HG03442 (cell line): Measurements from ENCODE around the gene UNC13C.

Experiments
- ATAC-seq: cut with Tn5 transposase; IDR thresholded peaks from one replicate; pipeline ENCODE4 v1.9.1; 2021; ENCODE audit warnings: mild to moderate bottlenecking, moderate library complexity; ENCODE audit not compliant: unreplicated experiment

Gene UNC13C

DNA sequence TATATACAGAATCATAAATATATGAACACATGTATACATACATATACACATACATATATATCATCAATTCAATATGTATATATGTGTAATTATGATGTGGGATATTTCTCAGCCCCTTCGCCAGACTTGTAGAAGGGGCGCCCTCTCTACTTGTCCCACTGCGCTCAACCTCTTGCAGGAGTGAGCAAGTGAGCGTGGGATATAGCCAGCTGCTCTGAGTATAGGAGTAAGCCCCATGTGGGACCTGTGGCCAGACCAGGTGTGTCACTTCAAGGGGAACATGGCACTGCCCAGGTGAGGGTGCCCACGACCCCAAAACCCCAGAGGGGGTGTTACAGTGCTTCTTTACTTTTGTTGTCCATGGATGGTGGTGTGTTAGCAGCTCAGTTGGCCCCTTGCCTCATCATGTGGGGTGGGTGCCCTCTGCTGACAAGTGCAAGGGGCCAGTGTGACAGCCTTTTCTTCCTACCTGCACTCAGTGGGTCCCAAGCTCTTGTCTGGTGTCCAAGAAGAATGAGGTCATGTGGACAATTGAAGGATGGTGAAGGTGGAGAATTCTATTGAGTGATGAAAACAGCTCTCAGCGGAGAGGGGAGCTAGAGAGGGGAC, 304.1 kb downstream of the UNC13C start:
- ATAC-seq: no peak

DNA sequence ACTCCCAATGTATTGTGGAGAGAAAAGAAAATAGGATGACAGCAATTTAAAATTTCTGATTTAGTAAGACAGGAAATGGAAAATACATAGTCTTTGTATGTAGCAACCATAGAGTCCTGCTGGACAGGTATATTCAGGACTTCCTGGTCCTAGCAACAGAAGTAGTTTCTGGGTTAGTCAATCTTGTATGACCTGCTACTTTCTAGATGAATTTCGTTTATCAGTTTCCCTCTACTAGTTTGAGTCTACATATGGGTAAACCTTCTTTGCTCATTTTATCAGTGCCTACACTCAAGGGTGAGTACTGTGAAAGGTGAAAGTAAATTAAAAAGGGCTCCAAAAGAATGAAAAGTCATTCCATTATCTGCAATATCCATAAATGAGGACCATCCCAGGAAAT, 309.8 kb downstream of the UNC13C start:
- ATAC-seq: no peak

DNA sequence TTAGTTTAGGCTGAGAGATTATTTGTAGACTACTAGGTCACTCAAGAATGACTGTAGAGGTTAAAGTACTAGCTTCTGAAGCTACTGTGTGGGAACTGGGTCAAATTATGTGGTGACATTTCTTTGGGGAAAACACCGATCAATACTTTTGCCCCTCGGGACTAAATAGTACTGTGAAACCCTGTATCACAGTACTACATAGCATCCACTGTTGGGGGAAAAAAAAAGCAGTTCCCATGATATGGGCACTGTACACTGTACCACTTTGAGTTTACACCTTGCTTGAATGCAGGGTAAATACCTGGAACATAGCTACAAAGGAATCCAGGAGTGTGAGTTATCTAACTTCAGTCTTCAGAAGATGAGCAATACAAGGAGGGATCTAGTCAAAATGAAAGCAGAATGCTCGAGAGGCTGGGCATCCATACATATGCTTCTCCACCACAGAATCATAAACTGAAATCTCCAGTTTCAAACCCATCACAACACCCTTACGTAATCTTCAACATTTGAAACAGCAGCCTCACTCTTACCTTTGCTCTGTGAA, 311.4 kb downstream of the UNC13C start:
- peak; percentile 68 for ATAC-seq

DNA sequence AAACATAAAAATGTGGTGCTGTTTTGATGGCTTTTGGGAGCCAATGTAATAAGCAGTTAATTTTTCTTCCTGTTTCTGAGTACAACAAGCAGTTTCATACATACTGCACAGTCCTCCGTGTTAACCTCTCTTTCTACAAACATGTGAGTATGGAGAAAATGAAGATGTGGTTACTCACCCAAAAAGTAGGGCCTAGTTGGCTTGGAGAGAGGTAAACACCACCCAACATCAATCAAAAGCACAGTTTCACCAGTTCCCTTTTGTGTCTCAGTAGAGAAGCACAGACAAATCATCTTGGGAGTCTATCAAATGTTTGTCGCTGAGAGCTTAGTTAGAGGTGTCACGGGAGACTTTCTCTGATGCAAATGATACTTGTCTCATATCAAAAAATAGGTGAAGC, 320.2 kb downstream of the UNC13C start:
- no peak for ATAC-seq

DNA sequence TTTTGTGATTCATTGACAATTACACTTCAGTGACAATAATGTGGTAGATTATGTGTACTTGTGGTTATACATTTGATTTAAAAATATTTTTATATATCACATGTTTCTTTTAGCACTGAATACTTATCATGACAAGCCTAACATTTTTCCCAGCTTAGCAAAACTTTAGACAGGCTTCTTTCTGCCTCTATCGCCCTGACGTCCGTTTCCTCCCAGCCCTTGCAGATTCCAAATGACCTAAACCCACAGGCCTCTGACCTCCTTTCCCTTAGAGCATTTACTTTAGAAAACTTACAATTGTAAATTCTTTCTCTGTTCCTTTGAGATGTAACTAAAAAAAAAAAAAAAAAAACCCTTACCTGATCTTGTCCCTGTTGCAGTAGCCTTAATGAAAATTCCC, 326.1 kb downstream of the UNC13C start:
- ATAC-seq: no peak

DNA sequence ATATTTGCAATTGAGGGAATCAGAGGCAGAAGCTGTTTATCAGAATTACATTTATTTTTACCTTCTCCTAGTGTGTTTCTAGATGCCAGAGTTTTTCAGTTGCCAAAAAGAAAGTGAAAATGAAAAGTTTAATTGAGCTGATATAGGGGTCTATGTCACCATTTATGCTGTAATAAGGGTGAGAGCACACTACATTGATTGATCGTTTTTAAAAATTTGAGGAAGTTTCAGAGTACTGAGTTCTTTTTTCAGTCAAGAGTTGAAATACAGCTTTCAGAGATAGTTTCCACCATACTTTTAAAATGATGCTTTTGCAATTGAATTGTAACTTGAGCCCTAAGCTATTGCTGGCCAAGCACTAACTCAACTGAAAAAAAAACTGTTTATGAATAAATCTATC, 326.9 kb downstream of the UNC13C start:
- ATAC-seq: no peak

DNA sequence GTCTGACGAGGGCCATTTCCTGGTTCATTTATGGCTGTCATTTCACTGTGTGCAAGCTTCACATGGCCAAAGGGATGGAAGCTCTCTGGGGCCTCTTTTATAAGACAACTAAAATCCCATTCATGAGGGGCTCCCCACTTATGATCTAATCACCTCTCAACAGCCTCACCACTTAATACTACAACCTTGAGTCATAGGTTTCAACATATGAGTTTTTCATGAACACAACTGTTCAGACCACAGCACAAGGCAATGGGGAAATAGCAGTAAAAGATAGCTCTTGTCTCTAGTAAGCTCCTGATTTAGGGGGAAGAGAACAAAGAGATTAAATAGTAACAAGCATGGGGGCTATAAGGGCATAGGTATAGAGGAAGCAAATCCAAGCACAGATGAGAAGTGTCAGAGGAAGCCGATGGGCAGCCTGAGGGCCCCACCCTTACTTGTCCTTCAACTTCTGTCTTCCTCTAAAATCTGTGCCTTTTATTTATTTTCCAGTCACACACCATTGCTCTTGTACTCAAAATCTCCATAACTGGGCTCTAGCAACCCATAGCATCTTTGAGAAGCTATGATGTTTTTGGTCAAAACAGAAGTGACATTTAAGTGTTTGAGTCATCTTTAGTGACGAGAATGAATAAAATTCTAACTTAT, 329.1 kb downstream of the UNC13C start:
- ATAC-seq: no peak

DNA sequence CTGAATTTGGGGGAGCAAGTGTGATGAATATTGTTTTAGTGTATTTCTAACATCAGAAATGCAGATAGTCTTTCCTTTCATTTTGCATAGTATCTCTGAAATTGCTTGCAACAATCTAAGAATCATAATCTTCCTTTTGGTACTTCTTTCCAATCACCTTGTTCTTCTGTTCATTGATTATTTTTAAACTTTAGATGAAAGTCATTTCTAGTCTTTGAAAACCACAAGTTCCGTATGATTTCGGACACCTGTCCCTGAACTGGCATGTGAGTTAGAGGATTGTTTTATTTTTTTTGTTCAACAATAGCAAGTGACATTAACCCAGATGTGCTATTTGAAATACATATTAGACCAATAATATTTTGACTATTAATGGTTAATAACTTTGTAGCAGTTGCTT, 329.7 kb downstream of the UNC13C start:
- ATAC-seq: no peak

DNA sequence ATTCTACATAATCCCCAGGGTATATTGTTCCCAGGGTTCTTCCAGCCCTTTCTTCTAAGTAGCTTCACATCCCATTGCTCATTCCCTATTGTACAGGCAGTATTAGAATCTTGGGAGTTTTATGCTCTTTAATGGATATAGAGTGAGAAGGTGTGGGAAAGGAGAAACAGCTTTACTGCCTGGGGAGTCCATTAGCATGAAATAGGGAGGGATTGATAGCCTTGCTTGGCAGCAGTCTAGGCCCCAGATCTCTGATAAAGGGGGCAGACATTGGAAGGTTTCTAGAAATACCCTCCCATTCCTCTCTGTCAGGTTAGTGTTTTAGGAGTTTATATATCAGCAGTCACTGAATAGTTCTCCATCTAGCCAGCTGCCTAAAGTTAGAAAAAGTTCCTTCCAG, 334.3 kb downstream of the UNC13C start:
- ATAC-seq: no peak

DNA sequence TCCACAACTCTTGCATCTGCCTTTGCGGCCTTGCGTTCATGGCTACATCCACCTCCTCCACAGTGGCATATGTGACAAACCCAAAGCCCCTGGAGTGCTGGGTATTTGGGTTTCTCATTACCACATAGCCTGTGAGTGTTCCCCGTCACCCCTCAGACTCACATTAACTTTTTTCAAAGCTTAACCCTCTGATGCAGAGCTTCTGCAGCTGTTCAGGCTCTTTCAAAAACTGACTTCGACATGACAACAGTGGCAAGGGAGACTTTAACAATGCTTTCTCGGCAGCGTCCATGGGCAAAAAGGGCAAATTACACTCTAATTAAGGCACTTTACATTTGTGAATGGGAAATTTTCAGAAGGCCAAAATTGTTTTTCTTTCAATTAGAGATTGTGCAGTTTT, 343.2 kb downstream of the UNC13C start:
- no peak for ATAC-seq

DNA sequence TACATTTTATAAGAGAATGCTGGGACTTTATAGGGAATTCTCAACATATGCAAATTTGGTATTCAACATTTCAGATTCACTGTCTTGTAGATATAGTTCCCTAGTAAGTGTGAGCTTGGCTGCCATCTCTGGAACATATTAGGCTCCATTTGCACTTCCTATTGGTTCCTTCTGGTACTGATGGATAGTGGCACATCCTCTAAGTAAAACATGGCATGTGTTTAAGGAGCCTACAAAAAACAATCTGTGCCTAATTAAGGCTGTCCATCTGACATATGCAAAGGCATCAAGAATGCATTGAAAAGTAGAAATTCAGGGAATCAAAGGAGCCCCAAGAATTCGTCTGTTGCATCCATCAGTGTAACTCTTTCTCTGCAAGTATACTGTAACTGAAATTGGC, 344.1 kb downstream of the UNC13C start:
- no peak for ATAC-seq

DNA sequence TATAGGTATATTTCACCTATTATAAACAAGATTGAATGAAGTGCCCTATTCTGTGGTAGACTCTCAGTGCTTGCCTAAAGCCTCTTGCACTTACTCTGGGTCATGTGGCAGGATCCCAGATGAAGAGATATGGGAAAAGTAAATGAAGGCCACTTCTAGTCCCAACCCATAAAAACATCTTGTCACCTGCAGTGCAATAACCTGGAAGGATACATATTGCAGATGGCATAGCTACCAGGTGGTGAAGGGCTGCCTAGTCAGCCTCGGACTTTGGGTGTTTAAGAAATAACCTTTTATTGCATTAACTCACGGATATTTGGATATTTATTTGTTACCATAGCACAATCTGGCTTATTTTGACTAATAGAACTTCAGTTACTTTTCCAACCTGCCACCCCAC, 367.1 kb downstream of the UNC13C start:
- ATAC-seq: no peak

DNA sequence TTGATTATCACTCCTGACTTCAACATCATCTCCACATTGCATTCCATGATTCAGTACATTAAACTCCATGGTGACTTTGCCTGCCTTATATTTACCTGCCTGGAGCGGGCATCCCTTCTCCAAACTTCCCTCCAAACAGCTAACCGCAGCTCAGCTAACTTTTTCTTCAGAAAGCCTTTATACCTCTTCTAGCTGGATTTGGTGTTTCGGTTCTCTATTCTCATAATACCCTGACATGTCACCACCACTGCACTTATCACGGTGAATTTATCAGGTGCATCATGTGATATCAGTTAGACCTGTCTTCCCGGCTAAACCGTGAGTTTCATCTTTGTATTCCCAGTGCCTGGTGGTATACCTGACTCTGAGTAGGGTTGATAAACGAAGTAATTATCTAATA, 367.6 kb downstream of the UNC13C start:
- ATAC-seq: no peak

DNA sequence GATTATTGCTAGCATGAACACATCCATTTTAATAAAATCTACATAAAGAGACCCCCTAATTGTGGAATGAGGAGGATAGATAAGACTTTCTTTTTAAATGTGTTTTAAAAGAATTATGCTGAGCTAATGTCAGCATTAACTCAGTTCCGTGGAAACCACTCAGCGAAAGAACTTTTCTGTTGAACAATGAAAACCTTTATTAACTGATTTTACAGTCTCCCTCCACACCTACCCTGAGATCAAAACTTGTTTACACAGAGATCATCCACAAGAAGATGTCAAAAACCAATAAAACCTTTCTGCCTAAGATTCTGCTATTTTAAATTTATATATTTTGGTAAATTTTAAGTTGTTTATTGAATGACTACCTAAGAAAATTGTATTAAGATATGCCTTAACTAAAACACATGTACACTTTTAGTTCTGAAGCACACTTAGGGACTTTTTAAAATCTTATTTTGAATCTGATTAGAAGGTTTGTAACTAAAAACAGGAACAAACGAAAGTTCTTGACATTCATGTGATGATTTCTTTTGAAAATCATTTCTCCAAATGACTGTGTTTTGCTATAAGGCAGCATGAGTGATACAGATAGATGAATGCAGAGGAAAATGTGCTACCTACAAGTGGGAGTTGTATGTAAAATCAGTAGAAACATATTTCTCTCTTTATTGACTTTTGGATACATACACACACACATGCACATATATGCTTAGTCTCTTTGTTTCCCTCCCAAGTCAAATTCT, 369.0 kb downstream of the UNC13C start:
- no peak for ATAC-seq

DNA sequence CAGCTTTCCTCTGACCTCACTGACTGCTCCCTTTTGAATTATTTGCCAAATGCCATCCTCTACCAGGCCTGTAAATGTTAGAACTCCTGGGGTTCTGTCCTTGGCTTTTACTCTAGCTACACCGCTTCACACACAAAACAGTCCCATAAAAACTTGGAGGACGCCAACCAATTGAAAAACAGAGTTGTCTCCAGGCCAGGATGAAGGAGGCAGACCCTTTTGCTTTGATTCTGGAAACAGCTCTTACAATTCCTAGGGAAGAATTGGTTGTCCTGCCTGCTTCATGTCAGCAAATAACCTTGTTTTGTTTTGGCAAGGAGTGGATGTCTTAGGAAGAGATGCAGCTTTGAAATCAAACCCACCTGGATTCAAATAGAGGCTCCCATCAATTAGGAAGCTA, 375.5 kb downstream of the UNC13C start:
- no peak for ATAC-seq

DNA sequence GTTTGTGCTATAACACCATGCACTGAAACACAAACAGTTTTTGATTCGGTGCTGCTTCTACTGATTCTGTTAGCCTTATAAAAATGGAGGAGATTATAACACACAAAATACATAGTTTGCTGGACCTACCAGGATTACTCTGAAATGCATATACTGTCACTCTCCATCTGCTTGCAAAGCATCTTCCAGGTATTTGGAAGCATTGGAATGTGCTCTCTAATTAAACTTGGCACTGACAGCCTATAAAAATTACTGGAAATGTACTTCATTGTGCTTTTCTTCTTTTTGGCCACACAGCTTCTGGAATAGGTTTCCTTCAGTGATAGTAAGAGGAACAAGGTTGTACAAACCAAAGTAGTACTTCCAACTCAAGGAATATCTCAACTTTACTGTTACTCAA, 376.1 kb downstream of the UNC13C start:
- ATAC-seq: no peak

DNA sequence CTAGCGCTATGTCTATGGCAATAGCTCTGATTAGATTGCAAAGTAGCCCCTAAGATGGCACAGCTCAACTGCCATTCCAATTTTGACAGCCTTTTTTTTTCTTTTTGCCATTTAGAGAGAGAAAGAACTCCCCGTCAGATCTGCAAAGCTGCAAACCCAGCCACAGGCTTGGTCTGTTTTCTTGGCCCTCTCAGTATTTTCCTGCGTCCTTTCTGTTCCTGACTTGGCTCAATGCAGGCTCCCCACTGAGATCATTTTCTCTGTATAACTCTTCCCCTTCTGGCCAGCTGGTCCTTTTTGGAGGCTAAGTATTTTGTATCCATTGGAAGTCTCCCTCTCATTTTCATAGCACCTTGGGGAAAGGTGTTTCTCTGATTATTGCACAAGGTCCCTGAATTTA, 386.7 kb downstream of the UNC13C start:
- no peak for ATAC-seq

DNA sequence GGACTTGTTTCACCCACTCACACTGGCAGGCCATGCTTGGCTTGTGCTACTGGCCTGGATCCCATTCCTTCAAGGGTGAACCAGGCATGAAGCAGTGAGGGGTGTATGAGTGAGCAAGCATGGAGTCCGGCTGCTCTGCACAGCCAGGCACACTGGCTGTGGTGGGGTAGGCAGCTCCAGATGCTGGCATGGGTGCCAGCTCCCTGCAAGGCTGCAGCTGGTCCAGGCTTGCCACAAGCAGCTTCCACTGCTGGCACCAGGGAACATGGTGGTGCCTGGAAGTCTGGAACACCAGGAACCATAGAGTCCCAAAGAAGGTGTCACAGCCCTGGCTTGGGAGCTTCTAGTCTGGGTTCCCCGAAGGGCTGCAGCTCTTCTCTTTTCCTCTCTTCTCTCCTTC, 395.1 kb downstream of the UNC13C start:
- ATAC-seq: no peak

DNA sequence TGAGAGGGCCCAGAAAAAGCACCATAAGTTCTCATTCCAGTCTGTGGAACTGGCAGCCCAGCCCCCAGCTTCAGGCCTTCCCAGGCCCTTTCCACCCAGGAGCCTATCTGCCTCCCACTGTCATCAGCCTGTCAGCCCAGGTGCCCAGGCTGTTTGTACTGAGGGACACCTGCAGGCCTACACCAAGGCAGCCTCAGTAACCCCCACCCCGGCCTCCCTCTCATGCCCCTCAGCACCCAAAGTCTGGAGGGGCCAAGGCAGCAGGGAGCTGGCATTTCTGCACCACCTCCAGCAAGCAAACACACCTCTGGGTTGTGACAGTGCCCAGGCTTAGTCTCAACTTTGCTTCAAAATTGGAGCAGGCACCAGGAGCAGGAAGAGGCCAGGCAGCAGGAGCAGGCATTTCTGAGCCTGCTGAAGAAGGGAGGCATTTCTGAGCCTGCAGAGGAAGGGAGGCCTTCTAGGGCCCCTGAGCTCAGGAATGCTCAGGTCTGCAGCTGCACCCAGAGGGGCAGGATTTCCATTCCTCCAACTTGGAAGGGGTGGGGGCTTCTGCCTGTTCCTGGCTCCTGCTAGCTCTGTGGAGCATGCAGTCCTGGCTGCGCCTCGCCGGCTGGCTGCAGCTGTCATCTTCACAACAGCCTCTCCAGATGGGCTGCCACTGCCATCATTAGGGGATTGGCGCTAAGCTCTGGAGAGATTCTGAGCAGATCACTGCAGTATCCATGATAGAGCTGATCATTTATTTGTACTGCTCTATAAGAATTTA, 396.1 kb downstream of the UNC13C start:
- ATAC-seq: no peak

DNA sequence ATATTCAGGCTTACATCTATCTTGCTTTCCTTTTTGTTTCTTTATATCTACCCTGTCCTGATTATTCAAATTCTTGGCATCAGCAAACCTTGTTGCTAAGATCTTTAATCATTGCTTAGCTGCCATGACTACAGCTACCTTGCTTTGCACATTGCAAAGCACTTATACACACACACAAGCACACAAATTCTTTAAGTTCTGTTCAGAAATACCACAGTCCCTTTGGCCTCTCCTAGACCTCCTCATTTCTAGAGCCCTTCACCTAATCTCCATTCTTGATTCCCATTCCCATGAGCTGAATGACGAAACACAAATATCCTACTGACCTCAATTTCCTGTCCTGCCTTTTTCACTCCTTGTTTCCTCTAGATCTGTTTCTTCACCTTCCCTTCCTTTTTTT, 409.6 kb downstream of the UNC13C start:
- no peak for ATAC-seq

DNA sequence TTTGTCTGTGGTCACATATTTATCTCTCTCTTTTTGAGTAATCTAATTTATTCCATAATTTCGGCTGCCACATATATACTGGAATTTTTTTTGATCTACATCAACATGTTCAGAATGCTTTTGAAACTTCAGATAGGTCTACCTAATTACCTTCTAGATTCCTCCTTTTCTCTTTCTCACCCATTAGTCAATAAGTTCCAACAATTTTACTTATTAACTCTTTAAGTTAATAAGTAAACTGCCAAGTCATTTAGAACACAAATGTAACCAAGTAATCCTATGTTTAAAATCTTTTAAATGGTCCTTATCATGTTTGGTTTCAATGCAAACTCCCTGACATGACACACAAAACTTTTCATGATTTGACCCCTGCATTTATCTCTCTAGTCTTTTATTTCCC, 410.5 kb downstream of the UNC13C start:
- ATAC-seq: no peak
